HepG2 (cell line): ENCODE measurements around the gene CCND1. TPM values are rescaled to one million over a fixed set of nuclear protein-coding genes. Genes with fewer than 3 reads are reported as not detected.
A peak's percentile ranks its signal among the peaks of the same experiment; 100 is the strongest.

Experiments used
- CC2D1A ChIP-seq: sonication (generic); formaldehyde crosslinking; IDR thresholded peaks from 2 replicates; pipeline ENCODE4 v1.8.1; 2023; ENCODE audit warnings: mild to moderate bottlenecking, missing genetic modification reagents
- DNMT3B ChIP-seq: conservative IDR thresholded peaks from 2 replicates; pipeline ENCODE4 v1.6.1; 2016; ENCODE audit warnings: missing biosample characterization, control low read depth
- FOSL2 ChIP-seq: sonication (generic); formaldehyde crosslinking; IDR thresholded peaks from 2 replicates; pipeline ENCODE4 v1.4.0; 2020; ENCODE audit warnings: missing genetic modification reagents
- HNRNPK ChIP-seq: fragments of 200-400 bp; formaldehyde crosslinking; IDR thresholded peaks from 2 replicates; pipeline ENCODE4 v1.6.1; 2018; ENCODE audit warnings: low read length, low read depth, moderate library complexity, mild to moderate bottlenecking; ENCODE audit not compliant: poor library complexity, severe bottlenecking
- ISX ChIP-seq: sonication (generic); formaldehyde crosslinking; conservative IDR thresholded peaks from 2 replicates; pipeline ENCODE4 v1.5.0; 2020; ENCODE audit warnings: missing genetic modification reagents
- KDM1A ChIP-seq: IDR thresholded peaks from 2 replicates; pipeline ENCODE4 v1.6.1; 2016; ENCODE audit warnings: missing compliant biosample characterization
- MAFK ChIP-seq, 2 experiments: IDR thresholded peaks in 1 of 2; conservative IDR thresholded peaks in 1 of 2; 2 replicates each; pipeline ENCODE4 v1.6.1; 2011; ENCODE audit warnings: improper control_type of control experiment in 2 of 2, low read length in 2 of 2
- MIXL1 ChIP-seq: IDR thresholded peaks from 2 replicates; pipeline ENCODE4 v1.6.1; 2016
- NFE2 ChIP-seq: sonication (generic); formaldehyde crosslinking; IDR thresholded peaks from 2 replicates; pipeline ENCODE4 v1.4.0; 2020; ENCODE audit warnings: missing genetic modification reagents
- TEAD2 ChIP-seq: sonication (generic); formaldehyde crosslinking; IDR thresholded peaks from 2 replicates; pipeline ENCODE4 v1.9.0; 2021; ENCODE audit warnings: missing genetic modification reagents
- TOPORS ChIP-seq: sonication (generic); formaldehyde crosslinking; IDR thresholded peaks from 2 replicates; pipeline ENCODE4 v1.8.0; 2023; ENCODE audit warnings: mild to moderate bottlenecking, missing genetic modification reagents
- TRIM24 ChIP-seq: sonication (generic); formaldehyde crosslinking; IDR thresholded peaks from 2 replicates; pipeline ENCODE4 v1.8.0; 2022; ENCODE audit warnings: mild to moderate bottlenecking, missing genetic modification reagents
- ZFP62 ChIP-seq: sonication (generic); formaldehyde crosslinking; IDR thresholded peaks from 2 replicates; pipeline ENCODE4 v1.4.0; 2020; ENCODE audit warnings: missing genetic modification reagents
- ZFYVE20 ChIP-seq: sonication (generic); formaldehyde crosslinking; IDR thresholded peaks from 2 replicates; pipeline ENCODE4 v1.8.0; 2023; ENCODE audit warnings: low read depth, mild to moderate bottlenecking, moderate library complexity, missing genetic modification reagents, borderline replicate concordance
- ZNF160 ChIP-seq: sonication (generic); formaldehyde crosslinking; IDR thresholded peaks from 2 replicates; pipeline ENCODE4 v1.8.0; 2022; ENCODE audit warnings: mild to moderate bottlenecking, inconsistent platforms, missing genetic modification reagents
- ZNF234 ChIP-seq: sonication (generic); formaldehyde crosslinking; conservative IDR thresholded peaks from 2 replicates; pipeline ENCODE4 v1.5.1; 2020; ENCODE audit warnings: mild to moderate bottlenecking, missing genetic modification reagents
- ZNF333 ChIP-seq: sonication (generic); formaldehyde crosslinking; IDR thresholded peaks from 2 replicates; pipeline ENCODE4 v1.4.0; 2020; ENCODE audit warnings: mild to moderate bottlenecking, missing genetic modification reagents, borderline replicate concordance
- ZNF350 ChIP-seq: sonication (generic); formaldehyde crosslinking; IDR thresholded peaks from 2 replicates; pipeline ENCODE4 v1.4.0; 2020; ENCODE audit warnings: mild to moderate bottlenecking, low read depth, missing genetic modification reagents, borderline replicate concordance
- ZNF558 ChIP-seq: sonication (generic); formaldehyde crosslinking; IDR thresholded peaks from 2 replicates; pipeline ENCODE4 v1.9.0; 2022; ENCODE audit warnings: mild to moderate bottlenecking, missing genetic modification reagents, borderline replicate concordance
- ZNF746 ChIP-seq: sonication (generic); formaldehyde crosslinking; IDR thresholded peaks from 2 replicates; pipeline ENCODE4 v1.8.0; 2022; ENCODE audit warnings: mild to moderate bottlenecking, missing genetic modification reagents
- ZSCAN31 ChIP-seq: sonication (generic); formaldehyde crosslinking; IDR thresholded peaks from 2 replicates; pipeline ENCODE4 v1.5.0; 2020; ENCODE audit warnings: low read depth, mild to moderate bottlenecking, missing genetic modification reagents
- polyA plus RNA-seq, 8 experiments: library from polyadenylated mRNA; depleted of rRNA in 3 of 8; stranded (reverse) in 7 of 8; unstranded in 1 of 8; fragments of >200 nt; fragmentation: Illumina TruSeq in 4 of 8; extraction: Trizol in 4 of 8; gene quantifications; 2 replicates each; pipeline versions ENCODE4 v1.2.1 to v1.2.3, GENCODE V29; 2011 to 2016; ENCODE audit warnings: low read depth in 4 of 8, missing spikeins in 1 of 8, mixed read lengths in 1 of 8; ENCODE audit not compliant: insufficient read depth in 1 of 8
- total RNA-seq, 5 experiments: library from RNA; depleted of rRNA; stranded (reverse); fragments of >200 nt; fragmentation: Illumina TruSeq; extraction: Trizol; gene quantifications; 2 replicates each; pipeline ENCODE4 v1.2.3, GENCODE V29; 2016; ENCODE audit warnings: low read depth in 1 of 5
- TF ChIP-seq, protein P1 (sequence below): sonication (generic); formaldehyde crosslinking; IDR thresholded peaks from 2 replicates; pipeline ENCODE4 v1.4.0; 2020; ENCODE audit warnings: mild to moderate bottlenecking, missing genetic modification reagents
- TF ChIP-seq, protein P2 (sequence below): sonication (generic); formaldehyde crosslinking; IDR thresholded peaks from 2 replicates; pipeline ENCODE4 v1.5.0; 2020; ENCODE audit warnings: mild to moderate bottlenecking, missing genetic modification reagents, borderline replicate concordance
- TF ChIP-seq, protein P3 (sequence below): sonication (generic); formaldehyde crosslinking; IDR thresholded peaks from 2 replicates; pipeline ENCODE4 v1.5.0; 2020; ENCODE audit warnings: mild to moderate bottlenecking, missing genetic modification reagents
- TF ChIP-seq, protein P4 (sequence below): sonication (generic); formaldehyde crosslinking; IDR thresholded peaks from 2 replicates; pipeline ENCODE4 v1.4.0; 2020; ENCODE audit warnings: low read depth, missing genetic modification reagents

The CCND1 gene
- total and polyA plus RNA-seq, 2 of the 13 experiments (the other 11 are each of a cell fraction or from before 2014, with no cell fraction given) = 107 to 136 TPM

DNA sequence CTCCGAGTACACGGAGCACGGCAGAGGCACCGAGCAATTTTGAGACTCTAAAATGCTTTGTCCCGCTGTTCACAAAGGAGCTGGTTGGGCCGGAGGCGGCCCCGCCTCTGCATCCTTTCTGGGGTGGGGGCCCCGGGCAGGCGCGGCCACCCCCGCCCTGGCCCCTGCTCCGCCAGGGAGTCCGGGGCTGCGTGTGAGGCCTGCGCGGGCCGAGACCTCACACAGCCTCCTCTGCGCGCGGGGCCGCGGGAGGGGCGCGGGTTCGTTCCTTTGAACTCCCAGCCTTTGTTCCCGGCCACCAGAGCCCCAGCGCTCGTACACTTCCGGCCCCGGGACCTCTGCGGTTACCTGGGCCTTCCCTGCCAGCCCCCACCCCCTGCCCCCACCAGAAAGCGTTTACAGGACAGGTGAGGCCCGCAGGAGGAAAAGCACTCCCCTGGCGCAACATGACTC, 61.3 kb downstream of the CCND1 start (continued):
- TF ChIP-seq, protein P1, sequence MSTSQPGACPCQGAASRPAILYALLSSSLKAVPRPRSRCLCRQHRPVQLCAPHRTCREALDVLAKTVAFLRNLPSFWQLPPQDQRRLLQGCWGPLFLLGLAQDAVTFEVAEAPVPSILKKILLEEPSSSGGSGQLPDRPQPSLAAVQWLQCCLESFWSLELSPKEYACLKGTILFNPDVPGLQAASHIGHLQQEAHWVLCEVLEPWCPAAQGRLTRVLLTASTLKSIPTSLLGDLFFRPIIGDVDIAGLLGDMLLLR (CRISPR knock-in tag) = no peak
- no peak for TF ChIP-seq KDM1A
- TF ChIP-seq ZNF746 (CRISPR knock-in tag) = peak; percentile 84
- no peak for TF ChIP-seq ZNF558 (CRISPR knock-in tag)
- TF ChIP-seq ZFYVE20 (CRISPR knock-in tag) = no peak
- TF ChIP-seq TRIM24 (CRISPR knock-in tag) = no peak
- no peak for TF ChIP-seq CC2D1A (CRISPR knock-in tag)
- no peak for TF ChIP-seq ZNF160 (CRISPR knock-in tag)
- TF ChIP-seq, protein P2, sequence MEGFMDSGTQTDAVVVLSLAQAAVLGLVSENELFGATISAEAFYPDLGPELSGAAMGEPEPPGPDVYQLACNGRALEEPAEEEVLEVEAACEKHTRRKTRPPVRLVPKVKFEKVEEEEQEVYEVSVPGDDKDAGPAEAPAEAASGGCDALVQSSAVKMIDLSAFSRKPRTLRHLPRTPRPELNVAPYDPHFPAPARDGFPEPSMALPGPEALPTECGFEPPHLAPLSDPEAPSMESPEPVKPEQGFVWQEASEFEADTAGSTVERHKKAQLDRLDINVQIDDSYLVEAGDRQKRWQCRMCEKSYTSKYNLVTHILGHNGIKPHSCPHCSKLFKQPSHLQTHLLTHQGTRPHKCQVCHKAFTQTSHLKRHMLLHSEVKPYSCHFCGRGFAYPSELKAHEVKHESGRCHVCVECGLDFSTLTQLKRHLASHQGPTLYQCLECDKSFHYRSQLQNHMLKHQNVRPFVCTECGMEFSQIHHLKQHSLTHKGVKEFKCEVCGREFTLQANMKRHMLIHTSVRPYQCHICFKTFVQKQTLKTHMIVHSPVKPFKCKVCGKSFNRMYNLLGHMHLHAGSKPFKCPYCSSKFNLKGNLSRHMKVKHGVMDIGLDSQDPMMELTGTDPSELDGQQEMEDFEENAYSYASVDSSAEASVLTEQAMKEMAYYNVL (CRISPR knock-in tag) = no peak
- no peak for TF ChIP-seq ZNF350 (CRISPR knock-in tag)
- no peak for TF ChIP-seq MIXL1 (CRISPR knock-in tag)
- TF ChIP-seq ISX = no peak
- no peak for TF ChIP-seq NFE2 (CRISPR knock-in tag)
- TF ChIP-seq, protein P3, sequence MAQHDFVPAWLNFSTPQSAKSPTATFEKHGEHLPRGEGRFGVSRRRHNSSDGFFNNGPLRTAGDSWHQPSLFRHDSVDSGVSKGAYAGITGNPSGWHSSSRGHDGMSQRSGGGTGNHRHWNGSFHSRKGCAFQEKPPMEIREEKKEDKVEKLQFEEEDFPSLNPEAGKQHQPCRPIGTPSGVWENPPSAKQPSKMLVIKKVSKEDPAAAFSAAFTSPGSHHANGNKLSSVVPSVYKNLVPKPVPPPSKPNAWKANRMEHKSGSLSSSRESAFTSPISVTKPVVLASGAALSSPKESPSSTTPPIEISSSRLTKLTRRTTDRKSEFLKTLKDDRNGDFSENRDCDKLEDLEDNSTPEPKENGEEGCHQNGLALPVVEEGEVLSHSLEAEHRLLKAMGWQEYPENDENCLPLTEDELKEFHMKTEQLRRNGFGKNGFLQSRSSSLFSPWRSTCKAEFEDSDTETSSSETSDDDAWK (CRISPR knock-in tag) = no peak
- TF ChIP-seq, protein P4, sequence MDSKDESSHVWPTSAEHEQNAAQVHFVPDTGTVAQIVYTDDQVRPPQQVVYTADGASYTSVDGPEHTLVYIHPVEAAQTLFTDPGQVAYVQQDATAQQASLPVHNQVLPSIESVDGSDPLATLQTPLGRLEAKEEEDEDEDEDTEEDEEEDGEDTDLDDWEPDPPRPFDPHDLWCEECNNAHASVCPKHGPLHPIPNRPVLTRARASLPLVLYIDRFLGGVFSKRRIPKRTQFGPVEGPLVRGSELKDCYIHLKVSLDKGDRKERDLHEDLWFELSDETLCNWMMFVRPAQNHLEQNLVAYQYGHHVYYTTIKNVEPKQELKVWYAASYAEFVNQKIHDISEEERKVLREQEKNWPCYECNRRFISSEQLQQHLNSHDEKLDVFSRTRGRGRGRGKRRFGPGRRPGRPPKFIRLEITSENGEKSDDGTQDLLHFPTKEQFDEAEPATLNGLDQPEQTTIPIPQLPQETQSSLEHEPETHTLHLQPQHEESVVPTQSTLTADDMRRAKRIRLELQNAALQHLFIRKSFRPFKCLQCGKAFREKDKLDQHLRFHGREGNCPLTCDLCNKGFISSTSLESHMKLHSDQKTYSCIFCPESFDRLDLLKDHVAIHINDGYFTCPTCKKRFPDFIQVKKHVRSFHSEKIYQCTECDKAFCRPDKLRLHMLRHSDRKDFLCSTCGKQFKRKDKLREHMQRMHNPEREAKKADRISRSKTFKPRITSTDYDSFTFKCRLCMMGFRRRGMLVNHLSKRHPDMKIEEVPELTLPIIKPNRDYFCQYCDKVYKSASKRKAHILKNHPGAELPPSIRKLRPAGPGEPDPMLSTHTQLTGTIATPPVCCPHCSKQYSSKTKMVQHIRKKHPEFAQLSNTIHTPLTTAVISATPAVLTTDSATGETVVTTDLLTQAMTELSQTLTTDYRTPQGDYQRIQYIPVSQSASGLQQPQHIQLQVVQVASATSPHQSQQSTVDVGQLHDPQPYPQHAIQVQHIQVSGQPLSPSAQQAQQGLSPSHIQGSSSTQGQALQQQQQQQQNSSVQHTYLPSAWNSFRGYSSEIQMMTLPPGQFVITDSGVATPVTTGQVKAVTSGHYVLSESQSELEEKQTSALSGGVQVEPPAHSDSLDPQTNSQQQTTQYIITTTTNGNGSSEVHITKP (CRISPR knock-in tag) = 0 out of 2 replicates have a peak, but pooled peaks have one; percentile 25
- TF ChIP-seq DNMT3B (CRISPR knock-in tag) = no peak
- TF ChIP-seq ZNF234 = no peak
- TF ChIP-seq FOSL2 (CRISPR knock-in tag) = peak; percentile 57
- no peak for TF ChIP-seq HNRNPK
- TF ChIP-seq ZFP62 (CRISPR knock-in tag) = no peak
- no peak for TF ChIP-seq ZNF333 (CRISPR knock-in tag)
- no peak for TF ChIP-seq TEAD2 (CRISPR knock-in tag)
- TF ChIP-seq MAFK (conservative IDR thresholded peaks at IDR 0.05 in 1 of 2, IDR thresholded peaks at IDR 0.05 in 1 of 2; ENCODE audit: low read length in 2 of 2) = no peak
- TF ChIP-seq ZSCAN31 (CRISPR knock-in tag) = no peak
- no peak for TF ChIP-seq TOPORS (CRISPR knock-in tag)
